Stimulated activated CD8-positive, alpha-beta memory T cell treated with anti-CD3 and anti-CD28 coated beads, Interleukin-12 subunit alpha, Interleukin-12 subunit beta, amount 100 ng/mL, for 24 hours (primary cell): ENCODE data around the gene AFF1.
A peak's percentile ranks its signal among the peaks of the same experiment; 100 is the strongest.

ENCODE experiments used
- DNase-seq: peaks from one replicate; pipeline ENCODE4 v3.0.0-alpha.2; 2020; ENCODE audit errors: extremely low read depth

AFF1 gene

GRCh38 chr4:86921608-86922252 lies 13.1 kb upstream of the AFF1 start:
- no peak for DNase-seq

- no peak for DNase-seq
Measured at GRCh38 chr4:86924811-86925210, 10.0 kb upstream of the AFF1 start.

- no peak for DNase-seq
Measured at GRCh38 chr4:86926435-86927086, 8.2 kb upstream of the AFF1 start.

- DNase-seq: no peak
Measured at GRCh38 chr4:86927843-86928395, 6.9 kb upstream of the AFF1 start.

GRCh38 chr4:86928400-86929255 lies 6.2 kb upstream of the AFF1 start:
- DNase-seq: no peak

GRCh38 chr4:86934147-86934770 lies 552 bp upstream of the AFF1 start:
- no peak for DNase-seq

- no peak for DNase-seq
Measured at GRCh38 chr4:86935566-86935852, 698 bp downstream of the AFF1 start.

- DNase-seq: peak; percentile 50
Measured at GRCh38 chr4:86935853-86936733, 1.3 kb downstream of the AFF1 start.

GRCh38 chr4:86938771-86939520 lies 4.1 kb downstream of the AFF1 start:
- no peak for DNase-seq

GRCh38 chr4:86939729-86940575 lies 5.1 kb downstream of the AFF1 start:
- no peak for DNase-seq

GRCh38 chr4:86940920-86941460 lies 6.2 kb downstream of the AFF1 start:
- no peak for DNase-seq

GRCh38 chr4:86942185-86942666 lies 7.4 kb downstream of the AFF1 start:
- no peak for DNase-seq

- no peak for DNase-seq
Measured at GRCh38 chr4:86944964-86945781, 10.4 kb downstream of the AFF1 start.

GRCh38 chr4:86946868-86947500 lies 12.2 kb downstream of the AFF1 start:
- no peak for DNase-seq

- DNase-seq: no peak
Measured at GRCh38 chr4:86947501-86948120, 12.8 kb downstream of the AFF1 start.

GRCh38 chr4:86948276-86948675 lies 13.5 kb downstream of the AFF1 start:
- no peak for DNase-seq

GRCh38 chr4:86950831-86951525 lies 16.2 kb downstream of the AFF1 start:
- DNase-seq: no peak
